ENCODE results near the gene PCDHGC3. TPM values are rescaled to one million over a fixed set of nuclear protein-coding genes. Genes with fewer than 3 reads are reported as not detected.

PCDHGC3 gene
- polyA plus RNA-seq, 1 of the 3 experiments (the other 2 are of a cell fraction), result 97.0 TPM

- ChIA-PET CTCF (no interaction called here), POLR2A (no interaction called here)
- Histone ChIP-seq H2AFZ (ENCODE audit: low read depth) (no peak overlapping the region), H3K9me2 (no peaks in the 10 kb centered on the region), H3K27me3 (ENCODE audit: insufficient read depth) (no peaks in the 10 kb centered on the region), H3F3A (replicated peaks; ENCODE audit: insufficient read depth) (no peaks in the 10 kb centered on the region), H3K4me2 (no peak overlapping the region), H3K36me3 (replicated peaks in 1 of 2; ENCODE audit: control insufficient read depth in 1 of 2, insufficient read depth in 2 of 2, low read length in 1 of 2) (no peaks in the 10 kb centered on the region), H3K79me2 (ENCODE audit: insufficient read depth) (0 out of 2 replicates have a peak, but pooled peaks cover 3% of the 10 kb centered on the region), H3K4me3 (ENCODE audit: low read depth in 2 of 2, low read length in 1 of 2) (peak overlapping the region in 1 of 2 experiments; percentile 12; a peak in 1 of 4 replicates), H3K4me1 (ENCODE audit: control insufficient read depth in 1 of 2, insufficient read depth in 2 of 2, low read depth in 1 of 2, low read length in 1 of 2) (no peaks in the 10 kb centered on the region), H3K27ac (ENCODE audit: low read depth in 2 of 2, low read length in 1 of 2) (no peak overlapping the region), H3K9ac (no peak overlapping the region), H4K20me1 (ENCODE audit: insufficient read depth) (no peaks in the 10 kb centered on the region), H3K9me3 (peaks cover 4% of the 10 kb centered on the region; the same call in 1 of the 2 replicates)
- no peak for DNase-seq
- 79% methylated on average over 9 of the region's 9 CpGs for WGBS (ENCODE audit: low lambda C conversion rate)
- TF ChIP-seq IRF3 (IDR thresholded peaks at IDR 0.05; ENCODE audit: low read depth, low read length) (no peak), TCF12 (IDR thresholded peaks at IDR 0.05) (no peak), EP300 (IDR thresholded peaks at IDR 0.05; ENCODE audit: borderline replicate concordance in 1 of 2, low read depth in 1 of 2, low read length in 1 of 2) (no peak), RXRA (IDR thresholded peaks at IDR 0.05; ENCODE audit: borderline replicate concordance, low read depth) (no peak), TEAD4 (IDR thresholded peaks at IDR 0.05; ENCODE audit: borderline replicate concordance, insufficient read depth) (no peak), FOXM1 (IDR thresholded peaks at IDR 0.05; ENCODE audit: low read depth) (no peak), RCOR1 (IDR thresholded peaks at IDR 0.05; ENCODE audit: low read length) (no peak), MXI1 (IDR thresholded peaks at IDR 0.05; ENCODE audit: low read depth, low read length) (no peak)
Observed at GRCh38 chr5:141440341-141440740, 35.4 kb upstream of the PCDHGC3 start.

GRCh38 chr5:141441571-141442170 is 34.1 kb upstream of the PCDHGC3 start:
- H3K9me3 ChIP-seq, result peaks cover 4% of the 10 kb centered on the region; the same call in 1 of the 2 replicates
- CTCF ChIA-PET, result interaction anchor here (1.4 to 1.5 kb wide), 2 partner anchors 116 to 126 kb away, joined by 4 to 5 read pairs; no protein-coding TSS in a partner anchor
- H4K20me1 ChIP-seq (ENCODE audit: insufficient read depth), result no peaks in the 10 kb centered on the region
- no peak overlapping the region for H3K4me2 ChIP-seq
- no peaks in the 10 kb centered on the region for H3K36me3 ChIP-seq (replicated peaks in 1 of 2; ENCODE audit: control insufficient read depth in 1 of 2, insufficient read depth in 2 of 2, low read length in 1 of 2)
- WGBS (ENCODE audit: low lambda C conversion rate), result 92% methylated on average over 38 of the region's 50 CpGs
- H3K9me2 ChIP-seq, result no peaks in the 10 kb centered on the region
- H3K27me3 ChIP-seq (ENCODE audit: insufficient read depth), result no peaks in the 10 kb centered on the region
- no peaks in the 10 kb centered on the region for H3F3A ChIP-seq (replicated peaks; ENCODE audit: insufficient read depth)
- TF ChIP-seq EZH2phosphoT487 (IDR thresholded peaks at IDR 0.05; ENCODE audit: borderline replicate concordance, low read depth) (no peak), USF2 (IDR thresholded peaks at IDR 0.05; ENCODE audit: borderline replicate concordance, low read depth, low read length) (no peak), TCF12 (IDR thresholded peaks at IDR 0.05) (no peak)
- H3K4me3 ChIP-seq (ENCODE audit: low read depth in 2 of 2, low read length in 1 of 2), result no peak overlapping the region
- H3K79me2 ChIP-seq (ENCODE audit: insufficient read depth), result no peaks in the 10 kb centered on the region
- H3K9ac ChIP-seq, result no peak overlapping the region
- H3K27ac ChIP-seq (ENCODE audit: low read depth in 2 of 2, low read length in 1 of 2), result no peak overlapping the region
- POLR2A ChIA-PET, result no interaction called here
- no peak for DNase-seq
- no peak overlapping the region for H2AFZ ChIP-seq (ENCODE audit: low read depth)
- H3K4me1 ChIP-seq (ENCODE audit: control insufficient read depth in 1 of 2, insufficient read depth in 2 of 2, low read depth in 1 of 2, low read length in 1 of 2), result no peaks in the 10 kb centered on the region
